T-helper 1 cell (primary cell): ENCODE results near the gene FTHL17.

ENCODE experiments used
- DNase-seq, 5 donors: peaks; one replicate each; pipeline ENCODE4 v3.0.0-alpha.2; 2012 to 2020

FTHL17 gene

GRCh38 chrX:31038575-31039326, 33.1 kb downstream of the FTHL17 start:
- peak in 1 of 5 donors; percentile 51 for DNase-seq

DNA sequence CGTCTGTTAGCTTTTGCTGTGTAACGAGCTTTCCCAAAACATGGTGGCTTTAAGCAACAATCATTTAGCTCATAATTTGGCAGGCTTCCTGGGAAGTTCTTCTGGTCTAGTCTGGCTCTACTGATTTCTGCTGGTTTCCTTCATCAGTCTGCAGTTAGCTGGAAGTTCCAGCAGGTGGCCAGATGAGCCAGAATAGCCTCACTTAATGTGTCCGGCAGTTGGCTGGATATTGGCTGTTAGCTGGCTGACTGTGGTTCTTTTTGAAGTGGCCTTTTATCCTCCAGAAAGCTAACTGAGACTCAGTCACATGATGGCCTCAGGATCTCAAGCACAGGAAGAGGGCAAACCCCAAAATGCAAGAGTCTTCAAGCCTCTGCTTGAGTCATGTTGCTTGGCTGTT, 34.9 kb downstream of the FTHL17 start:
- peak in 1 of 5 donors; percentile 12 for DNase-seq

DNA sequence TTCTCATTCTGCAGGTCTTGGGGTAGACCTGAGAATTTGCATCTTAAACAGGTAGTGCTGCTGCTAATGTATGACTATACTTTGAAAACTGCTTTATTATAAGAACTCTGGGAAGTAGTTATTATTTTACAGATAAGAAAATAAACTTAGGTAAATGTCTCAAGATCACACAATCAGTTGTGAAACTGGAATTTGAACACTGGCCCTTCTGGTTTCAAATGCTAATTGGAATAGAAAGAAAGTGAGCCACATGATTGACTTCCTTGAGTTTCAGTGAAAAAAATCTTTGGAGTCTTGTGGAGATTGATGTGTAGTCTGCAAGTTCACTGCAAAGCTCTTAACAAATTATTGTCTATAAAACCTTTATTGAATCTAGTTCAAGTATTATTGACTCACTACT, 44.5 kb downstream of the FTHL17 start:
- no peak for DNase-seq

GRCh38 chrX:31024866-31025265, 47.0 kb downstream of the FTHL17 start:
- DNase-seq, result no peak

- DNase-seq, result no peak
Measured at GRCh38 chrX:31021537-31021936, 50.3 kb downstream of the FTHL17 start.
